ENCODE measurements around the gene AFF4.

DNA sequence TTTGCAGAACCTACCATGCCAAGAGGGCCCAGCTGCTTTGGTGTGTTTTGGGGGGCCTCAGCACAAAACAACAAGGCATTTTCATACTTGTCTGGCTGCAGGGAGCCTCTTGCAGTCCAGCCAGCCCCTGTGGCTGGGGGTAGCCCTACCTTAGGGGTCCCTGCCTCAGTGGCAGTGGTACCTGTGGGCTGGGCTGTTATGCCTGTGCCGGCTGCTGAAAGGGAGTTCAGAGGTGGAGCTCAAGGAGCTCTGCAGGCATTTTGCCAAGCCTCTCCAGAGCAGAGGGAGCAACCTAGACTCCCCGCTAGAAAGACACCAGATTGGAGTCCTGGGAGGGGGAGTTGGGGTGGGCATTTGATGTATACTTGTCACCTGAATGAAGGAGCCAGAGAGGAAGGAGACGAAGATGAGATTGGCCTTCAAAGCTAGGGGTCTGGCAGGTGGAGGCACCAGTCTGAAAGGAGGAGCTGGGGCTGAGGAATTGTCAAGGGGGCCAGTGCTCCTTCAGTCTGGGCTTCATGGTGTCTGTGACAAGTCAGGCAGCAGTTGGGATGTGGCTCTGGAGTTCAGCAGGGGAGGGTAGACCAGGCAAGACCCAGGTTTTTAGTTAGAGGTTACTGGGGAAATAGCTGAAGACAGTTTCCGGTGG, 134.5 kb downstream of the AFF4 start:
- TF ChIP-seq BACH2 (CRISPR knock-in tag; IDR thresholded peaks at IDR 0.05; ENCODE audit: borderline replicate concordance) = no peak
- TF ChIP-seq, protein P1, sequence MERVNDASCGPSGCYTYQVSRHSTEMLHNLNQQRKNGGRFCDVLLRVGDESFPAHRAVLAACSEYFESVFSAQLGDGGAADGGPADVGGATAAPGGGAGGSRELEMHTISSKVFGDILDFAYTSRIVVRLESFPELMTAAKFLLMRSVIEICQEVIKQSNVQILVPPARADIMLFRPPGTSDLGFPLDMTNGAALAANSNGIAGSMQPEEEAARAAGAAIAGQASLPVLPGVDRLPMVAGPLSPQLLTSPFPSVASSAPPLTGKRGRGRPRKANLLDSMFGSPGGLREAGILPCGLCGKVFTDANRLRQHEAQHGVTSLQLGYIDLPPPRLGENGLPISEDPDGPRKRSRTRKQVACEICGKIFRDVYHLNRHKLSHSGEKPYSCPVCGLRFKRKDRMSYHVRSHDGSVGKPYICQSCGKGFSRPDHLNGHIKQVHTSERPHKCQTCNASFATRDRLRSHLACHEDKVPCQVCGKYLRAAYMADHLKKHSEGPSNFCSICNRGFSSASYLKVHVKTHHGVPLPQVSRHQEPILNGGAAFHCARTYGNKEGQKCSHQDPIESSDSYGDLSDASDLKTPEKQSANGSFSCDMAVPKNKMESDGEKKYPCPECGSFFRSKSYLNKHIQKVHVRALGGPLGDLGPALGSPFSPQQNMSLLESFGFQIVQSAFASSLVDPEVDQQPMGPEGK (CRISPR knock-in tag; IDR thresholded peaks at IDR 0.05; ENCODE audit: borderline replicate concordance) = no peak
